OCI-LY1 (cell line): ENCODE measurements around the gene GZMM.

ENCODE experiments used
- CTCF ChIP-seq: fragments of 200-600 bp; sonication (generic), shearing (Covaris generic); IDR thresholded peaks from 2 replicates; pipeline ENCODE4 v1.5.1; 2017; ENCODE audit warnings: mild to moderate bottlenecking, antibody characterized with exemption, low read length, moderate library complexity, mixed read lengths
- EZH2 ChIP-seq: fragments of 200-600 bp; sonication (generic), shearing (Covaris generic); IDR thresholded peaks from 2 replicates; pipeline ENCODE4 v1.8.0; 2017; ENCODE audit warnings: borderline replicate concordance, mixed run types, mild to moderate bottlenecking, antibody characterized with exemption, low read length, moderate library complexity, mixed read lengths

- TF ChIP-seq CTCF, result no peak
- TF ChIP-seq EZH2, result no peak
Measured at GRCh38 chr19:594265-594870, 50.5 kb downstream of the GZMM start.
